Measurements from ENCODE around the gene MYO1C. TPM values are rescaled to one million over a fixed set of nuclear protein-coding genes. Genes with fewer than 3 reads are reported as not detected.

Gene MYO1C
- total and polyA plus RNA-seq, 9 of the 15 experiments (the other 6 are each of a cell fraction or from before 2014, with no cell fraction given), result 0.46 to 32.5 (median 11.6) TPM

DNA sequence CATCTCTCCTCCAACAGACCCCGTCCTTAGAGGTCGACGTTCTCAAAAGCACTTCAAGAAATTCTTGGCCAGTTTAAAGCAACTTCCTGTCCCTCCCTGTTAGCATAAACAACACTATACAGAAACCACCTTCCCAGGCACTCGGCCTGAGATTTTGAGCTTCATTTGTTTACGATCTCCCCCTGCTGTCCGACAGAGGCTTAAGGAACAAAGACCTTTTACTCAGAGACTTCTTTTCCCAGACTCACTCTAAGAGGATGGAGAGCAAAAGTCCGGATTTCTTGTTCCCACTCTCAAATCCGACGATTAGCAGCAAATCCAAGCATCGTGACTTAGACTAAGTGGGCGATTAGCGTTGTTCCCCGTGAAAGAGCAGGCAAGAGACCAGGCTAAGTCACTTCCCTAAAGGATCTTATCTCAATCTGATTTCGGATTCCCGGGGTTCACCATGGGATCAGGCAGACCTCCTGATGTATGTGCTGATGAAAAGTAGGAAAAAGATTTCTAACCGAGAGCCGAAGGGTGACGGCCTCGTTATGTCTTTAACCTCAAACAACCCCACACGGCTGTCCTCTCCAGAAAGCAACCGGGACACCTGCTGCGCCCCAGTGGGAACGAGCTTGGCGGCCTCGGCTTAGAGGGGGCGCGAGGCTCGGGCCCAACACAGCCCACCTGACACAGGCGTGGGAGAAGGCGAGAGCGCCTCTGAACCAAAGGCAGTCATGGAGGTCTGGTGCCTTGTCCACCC lies 23.3 kb upstream of the MYO1C start (continued):
- TF ChIP-seq, protein P1, sequence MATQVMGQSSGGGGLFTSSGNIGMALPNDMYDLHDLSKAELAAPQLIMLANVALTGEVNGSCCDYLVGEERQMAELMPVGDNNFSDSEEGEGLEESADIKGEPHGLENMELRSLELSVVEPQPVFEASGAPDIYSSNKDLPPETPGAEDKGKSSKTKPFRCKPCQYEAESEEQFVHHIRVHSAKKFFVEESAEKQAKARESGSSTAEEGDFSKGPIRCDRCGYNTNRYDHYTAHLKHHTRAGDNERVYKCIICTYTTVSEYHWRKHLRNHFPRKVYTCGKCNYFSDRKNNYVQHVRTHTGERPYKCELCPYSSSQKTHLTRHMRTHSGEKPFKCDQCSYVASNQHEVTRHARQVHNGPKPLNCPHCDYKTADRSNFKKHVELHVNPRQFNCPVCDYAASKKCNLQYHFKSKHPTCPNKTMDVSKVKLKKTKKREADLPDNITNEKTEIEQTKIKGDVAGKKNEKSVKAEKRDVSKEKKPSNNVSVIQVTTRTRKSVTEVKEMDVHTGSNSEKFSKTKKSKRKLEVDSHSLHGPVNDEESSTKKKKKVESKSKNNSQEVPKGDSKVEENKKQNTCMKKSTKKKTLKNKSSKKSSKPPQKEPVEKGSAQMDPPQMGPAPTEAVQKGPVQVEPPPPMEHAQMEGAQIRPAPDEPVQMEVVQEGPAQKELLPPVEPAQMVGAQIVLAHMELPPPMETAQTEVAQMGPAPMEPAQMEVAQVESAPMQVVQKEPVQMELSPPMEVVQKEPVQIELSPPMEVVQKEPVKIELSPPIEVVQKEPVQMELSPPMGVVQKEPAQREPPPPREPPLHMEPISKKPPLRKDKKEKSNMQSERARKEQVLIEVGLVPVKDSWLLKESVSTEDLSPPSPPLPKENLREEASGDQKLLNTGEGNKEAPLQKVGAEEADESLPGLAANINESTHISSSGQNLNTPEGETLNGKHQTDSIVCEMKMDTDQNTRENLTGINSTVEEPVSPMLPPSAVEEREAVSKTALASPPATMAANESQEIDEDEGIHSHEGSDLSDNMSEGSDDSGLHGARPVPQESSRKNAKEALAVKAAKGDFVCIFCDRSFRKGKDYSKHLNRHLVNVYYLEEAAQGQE (IDR thresholded peaks at IDR 0.05; ENCODE audit: borderline replicate concordance), result peak; percentile 76; the same call in 1 of the 2 replicates
- TF ChIP-seq, protein P1 (CRISPR knock-in tag; IDR thresholded peaks at IDR 0.05; ENCODE audit: low read depth), result no peak
